HG03442 (cell line): ENCODE data around the gene TMEM106C.
"Not testable (repeated sequence)": the region's sequence is repeated elsewhere in the genome, so short reads cannot be mapped to it uniquely, and the experiment has no call there.

Experiments
- ATAC-seq: cut with Tn5 transposase; IDR thresholded peaks from one replicate; pipeline ENCODE4 v1.9.1; 2021; ENCODE audit warnings: mild to moderate bottlenecking, moderate library complexity; ENCODE audit not compliant: unreplicated experiment

The TMEM106C gene

GRCh38 chr12:47949441-47950341, 13.7 kb upstream of the TMEM106C start:
- ATAC-seq, result no peak

- ATAC-seq, result no peak
Observed at GRCh38 chr12:47950856-47951468, 12.4 kb upstream of the TMEM106C start.

- ATAC-seq, result no peak
Observed at GRCh38 chr12:47954058-47954457, 9.3 kb upstream of the TMEM106C start.

- no peak for ATAC-seq
Observed at GRCh38 chr12:47954467-47955045, 8.8 kb upstream of the TMEM106C start.

GRCh38 chr12:47955059-47955458, 8.3 kb upstream of the TMEM106C start:
- no peak for ATAC-seq

- not testable (repeated sequence) for ATAC-seq
Observed at GRCh38 chr12:47957671-47958070, 5.7 kb upstream of the TMEM106C start.

GRCh38 chr12:47962198-47962597, 1.2 kb upstream of the TMEM106C start:
- ATAC-seq, result no peak

GRCh38 chr12:47964106-47964728, 821 bp downstream of the TMEM106C start:
- no peak for ATAC-seq

GRCh38 chr12:47965581-47965980, 2.2 kb downstream of the TMEM106C start:
- ATAC-seq, result no peak

GRCh38 chr12:47967461-47968321, 4.3 kb downstream of the TMEM106C start:
- ATAC-seq, result no peak

- no peak for ATAC-seq
Observed at GRCh38 chr12:47969845-47970244, 6.4 kb downstream of the TMEM106C start.

GRCh38 chr12:47970843-47971242, 7.4 kb downstream of the TMEM106C start:
- no peak for ATAC-seq

GRCh38 chr12:47972895-47973294, 9.5 kb downstream of the TMEM106C start:
- no peak for ATAC-seq

GRCh38 chr12:47973870-47974269, 10.5 kb downstream of the TMEM106C start:
- ATAC-seq, result no peak

GRCh38 chr12:47975036-47975620, 11.7 kb downstream of the TMEM106C start:
- ATAC-seq, result no peak

- no peak for ATAC-seq
Observed at GRCh38 chr12:47975816-47976215, 12.4 kb downstream of the TMEM106C start.

GRCh38 chr12:47977046-47977771, 13.8 kb downstream of the TMEM106C start:
- ATAC-seq, result no peak

- no peak for ATAC-seq
Observed at GRCh38 chr12:47977772-47978597, 14.6 kb downstream of the TMEM106C start.

- no peak for ATAC-seq
Observed at GRCh38 chr12:47978598-47978873, 15.1 kb downstream of the TMEM106C start.
